Jurkat, Clone E6-1 (cell line): ENCODE data around the gene LYSMD1.

ENCODE experiments used
- DNase-seq: peaks from one replicate; pipeline ENCODE4 v3.0.0-alpha.2; 2011; ENCODE audit warnings: low read depth, low spot score
- H3K4me3 ChIP-seq: 2 replicates; pipeline ENCODE4 v1.5.1; 2011; ENCODE audit warnings: mild to moderate bottlenecking, low read length, control low read depth, moderate library complexity

LYSMD1 gene

GRCh38 chr1:151184211-151184610 is 18.5 kb upstream of the LYSMD1 start:
- H3K4me3 ChIP-seq = no peak overlapping the region

DNA sequence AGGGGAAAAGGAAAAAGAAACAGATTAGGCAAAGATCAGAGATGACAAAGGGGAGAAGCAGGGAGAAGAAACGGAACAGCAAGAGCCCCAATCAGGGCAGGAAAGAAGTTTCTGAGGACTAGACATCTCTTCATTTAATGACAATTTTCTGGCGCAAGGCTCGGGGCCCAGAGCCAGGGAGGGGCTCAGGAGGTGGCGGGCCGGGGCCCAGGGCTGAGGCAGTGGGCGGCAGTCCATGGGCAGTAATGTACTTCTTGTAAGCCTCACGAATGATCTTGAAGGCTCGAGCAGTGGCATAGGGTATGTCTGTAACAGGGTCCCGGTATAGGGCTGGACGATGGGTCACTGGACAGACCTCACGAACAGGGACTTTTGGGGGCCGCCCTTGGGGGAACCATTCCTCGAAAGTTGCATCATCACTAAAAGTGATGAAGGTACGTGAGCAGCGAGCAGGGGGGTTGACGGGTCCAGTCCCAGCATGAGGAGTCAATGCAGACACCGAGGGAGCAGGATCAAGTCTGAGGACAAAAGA is 10.9 kb upstream of the LYSMD1 start:
- no peak overlapping the region for H3K4me3 ChIP-seq
- no peak for DNase-seq

More at GRCh38 chr1:151184211-151184610, 18.5 kb upstream of the LYSMD1 start:
- no peak for DNase-seq

DNA sequence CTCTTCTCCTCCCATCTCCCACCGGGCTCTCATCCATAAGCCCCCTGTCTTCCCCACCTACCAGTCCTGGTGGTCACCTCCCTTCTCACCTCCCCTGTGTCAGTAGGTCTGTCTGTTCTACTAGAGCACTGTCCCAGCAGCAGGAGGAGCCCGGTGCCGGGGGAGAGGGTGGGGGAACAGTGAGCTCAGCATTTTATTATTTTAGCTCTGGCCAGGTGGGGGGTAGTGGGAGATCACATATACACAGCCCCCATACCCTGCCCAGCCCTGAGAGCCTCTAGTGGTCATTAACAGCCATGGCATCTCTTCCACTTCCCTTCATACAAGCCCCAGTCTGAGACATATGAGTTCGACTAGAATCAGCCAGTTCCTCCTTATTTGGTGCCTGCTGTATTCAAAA is 10.2 kb upstream of the LYSMD1 start, which contains the start of gene TMOD4:
Gene TMOD4 (minus strand): TSS at position 119 of the 400 bp plus-strand sequence. CDS start 1,106 bp downstream, outside the sequence.
- H3K4me3 ChIP-seq = no peak within 1 kb of the TSS
- DNase-seq = no peak

- no peak for DNase-seq
- H3K4me3 ChIP-seq = no peak overlapping the region
Observed at GRCh38 chr1:151175041-151175741, 9.5 kb upstream of the LYSMD1 start.

DNA sequence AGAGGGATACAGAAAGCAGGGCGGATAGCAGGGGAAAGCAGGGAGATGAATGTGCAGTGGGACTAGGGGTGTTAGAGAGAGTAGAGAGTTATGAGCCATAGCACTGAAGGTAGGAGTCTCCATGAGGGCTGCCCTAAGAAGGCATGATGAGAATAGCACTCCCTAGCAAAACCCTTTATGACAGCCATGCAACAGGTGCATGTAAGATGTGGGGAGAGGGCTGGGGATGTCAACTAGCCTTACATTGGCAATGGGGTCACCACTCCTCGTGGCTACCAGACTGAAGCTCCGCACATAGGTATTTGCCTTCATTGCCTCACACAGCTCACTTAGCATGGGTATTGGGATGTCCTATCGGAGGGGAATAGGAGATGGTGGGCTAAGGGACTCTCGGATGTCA is 5.5 kb upstream of the LYSMD1 start:
- H3K4me3 ChIP-seq = no peak overlapping the region
- DNase-seq = no peak

DNA sequence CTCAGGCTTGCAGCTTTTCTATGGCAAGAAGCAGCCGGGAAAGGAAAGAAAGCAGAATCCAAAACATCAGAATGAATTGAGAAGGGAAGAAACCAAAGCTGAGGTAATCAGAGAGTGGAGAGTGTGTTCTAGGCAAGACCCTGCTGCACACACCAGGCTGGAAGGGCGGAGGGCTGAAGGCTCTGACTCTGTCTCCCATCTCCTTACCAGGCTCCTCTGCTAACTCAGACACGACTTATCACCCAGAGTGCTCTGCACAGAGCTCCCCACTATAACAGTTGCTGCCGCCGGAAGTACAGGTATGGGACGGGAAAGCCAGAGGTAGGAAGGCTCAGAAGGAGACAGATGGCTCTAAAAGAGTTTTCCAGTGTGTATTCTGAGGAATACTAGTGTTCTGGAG is 1.4 kb upstream of the LYSMD1 start:
- no peak for DNase-seq
- H3K4me3 ChIP-seq = peak overlapping the region; percentile 99

GRCh38 chr1:151166505-151166956 is 829 bp upstream of the LYSMD1 start:
- no peak for DNase-seq
- peak overlapping the region; percentile 99 for H3K4me3 ChIP-seq

GRCh38 chr1:151165281-151165737 is 393 bp downstream of the LYSMD1 start:
- DNase-seq = peak; percentile 39
- H3K4me3 ChIP-seq = peak overlapping the region; percentile 99

- peak overlapping the region; percentile 99 for H3K4me3 ChIP-seq
- DNase-seq = no peak
Observed at GRCh38 chr1:151164732-151165280, 896 bp downstream of the LYSMD1 start.

- no peak overlapping the region for H3K4me3 ChIP-seq
- DNase-seq = no peak
Observed at GRCh38 chr1:151159373-151159772, 6.3 kb downstream of the LYSMD1 start.

- no peak overlapping the region for H3K4me3 ChIP-seq
- no peak for DNase-seq
Observed at GRCh38 chr1:151158751-151159251, 6.9 kb downstream of the LYSMD1 start.

DNA sequence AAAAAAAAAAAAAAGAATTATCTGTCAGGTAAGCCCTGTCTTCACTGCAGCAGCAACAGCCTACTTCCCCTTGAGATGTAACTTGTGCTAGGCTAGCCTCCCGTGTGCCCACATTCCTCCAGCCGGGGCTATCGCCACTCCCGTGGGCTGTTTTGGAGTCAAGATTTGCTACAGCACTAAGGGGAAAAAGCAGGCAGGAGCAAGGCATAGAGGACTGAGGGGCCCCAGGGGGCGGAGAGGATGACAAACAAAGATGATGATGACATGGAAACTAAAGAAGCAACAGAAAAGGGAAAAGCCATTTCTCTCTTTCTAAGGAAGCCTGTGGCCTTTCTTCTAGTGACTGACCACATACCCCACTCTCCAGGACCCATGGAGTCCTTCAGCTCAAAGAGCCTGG is 7.4 kb downstream of the LYSMD1 start:
- no peak for DNase-seq
- no peak overlapping the region for H3K4me3 ChIP-seq

GRCh38 chr1:151157067-151157531 is 8.6 kb downstream of the LYSMD1 start:
- peak; percentile 81 for DNase-seq
- peak overlapping the region; percentile 40 for H3K4me3 ChIP-seq

GRCh38 chr1:151156515-151156819 is 9.2 kb downstream of the LYSMD1 start, which contains the start of gene TNFAIP8L2:
TNFAIP8L2 (plus strand) TSS chr1:151156649; CDS start chr1:151158698, 2,049 bp downstream.
- peak; percentile 41 for DNase-seq
- H3K4me3 ChIP-seq = peak within 1 kb of the TSS; percentile 40

DNA sequence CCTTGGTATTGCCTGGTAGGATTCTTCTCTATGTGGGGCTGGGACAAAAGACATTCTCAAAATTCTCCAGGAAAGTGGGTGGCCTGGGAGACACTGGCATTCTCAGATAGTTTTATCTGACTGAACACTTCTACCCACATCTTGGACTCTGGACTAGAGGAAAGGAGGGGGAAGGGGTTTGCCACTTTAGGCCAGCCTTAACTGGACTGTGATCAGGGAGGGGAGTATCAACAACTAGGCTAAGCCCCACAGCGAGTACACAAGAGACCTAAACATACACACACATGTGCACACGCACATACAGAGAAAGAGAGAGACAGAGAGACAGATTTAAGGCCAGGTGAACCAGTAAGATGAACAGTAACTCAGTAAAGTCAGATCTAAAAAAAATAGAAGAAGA is 18.0 kb downstream of the LYSMD1 start:
- no peak for DNase-seq
- no peak overlapping the region for H3K4me3 ChIP-seq

DNA sequence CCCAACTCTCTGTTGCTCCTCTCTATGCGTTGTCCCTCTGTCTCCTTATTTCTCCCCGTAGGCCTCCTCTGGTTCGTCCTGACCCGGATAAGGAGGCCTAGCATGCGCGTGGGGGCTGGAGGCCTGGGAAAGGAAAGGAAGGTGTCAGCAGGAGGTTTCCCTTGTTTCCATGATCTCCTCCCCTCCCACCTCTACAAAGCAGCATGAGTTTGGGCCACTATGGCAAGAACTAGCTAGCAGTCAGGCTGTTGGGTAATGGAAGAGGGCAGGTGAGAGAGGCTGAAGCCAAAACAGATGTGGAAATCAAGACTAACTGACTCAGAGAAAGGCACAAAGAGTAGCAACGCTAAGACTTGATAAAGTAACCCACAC is 18.6 kb downstream of the LYSMD1 start:
- DNase-seq = no peak
- H3K4me3 ChIP-seq = peak overlapping the region; percentile 68

- H3K4me3 ChIP-seq = peak within 1 kb of the TSS; percentile 68
- DNase-seq = peak; percentile 52
Observed at GRCh38 chr1:151146412-151147131, 19.1 kb downstream of the LYSMD1 start, which contains the start of gene SEMA6C. SEMA6C (minus strand) TSS chr1:151146631; CDS start chr1:151142621, 4,010 bp downstream.

- peak overlapping the region; percentile 68 for H3K4me3 ChIP-seq
- no peak for DNase-seq
Observed at GRCh38 chr1:151146072-151146411, 19.7 kb downstream of the LYSMD1 start.

DNA sequence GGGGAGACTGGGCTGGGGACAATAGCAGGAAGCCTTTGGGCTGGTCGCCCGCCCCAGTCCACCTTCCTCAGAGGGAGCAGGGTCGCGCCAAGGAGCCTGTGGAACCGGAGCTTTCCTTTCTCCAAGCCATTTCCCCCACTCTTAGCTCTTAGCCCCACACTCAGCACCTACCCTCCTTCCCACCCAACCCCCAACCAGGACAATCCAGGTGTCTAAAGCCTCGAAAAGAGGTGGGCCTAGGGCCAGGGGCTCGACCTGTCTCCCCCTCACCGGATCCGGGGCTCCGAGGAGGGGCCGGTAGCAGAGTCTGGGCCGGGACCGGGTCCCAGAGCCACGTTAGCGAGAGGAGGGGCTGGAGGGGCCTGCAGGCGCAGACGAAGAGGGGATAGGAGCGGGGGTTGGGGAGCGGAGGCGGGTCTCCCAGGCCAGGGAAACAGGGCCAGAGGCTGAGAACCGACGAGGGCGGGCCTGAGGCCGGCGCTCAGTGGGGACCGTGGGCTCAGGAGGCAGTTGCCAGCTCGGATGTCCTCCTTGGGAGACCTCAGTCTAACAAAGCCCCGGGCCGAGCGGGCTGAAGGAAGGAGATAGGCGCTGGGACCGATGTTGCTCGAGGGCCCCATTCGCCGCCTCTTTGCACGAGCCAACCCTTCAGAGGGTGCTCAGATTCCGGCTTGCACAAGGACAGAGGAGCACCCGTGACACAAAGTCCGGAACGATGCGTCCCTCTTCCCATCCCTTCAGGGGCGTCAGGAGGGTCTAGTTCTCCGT is 20.2 kb downstream of the LYSMD1 start:
- DNase-seq = no peak
- no peak overlapping the region; the same call in 1 of the 2 replicates for H3K4me3 ChIP-seq
